AG08396 (cell line): ENCODE measurements around the gene POTEH.
"Not testable (repeated sequence)": the region's sequence is repeated elsewhere in the genome, so short reads cannot be mapped to it uniquely, and the experiment has no call there.

Source experiments
- DNase-seq: peaks from one replicate; pipeline ENCODE4 v3.0.0; 2012; ENCODE audit warnings: low spot score, mixed read lengths

The POTEH gene

DNA sequence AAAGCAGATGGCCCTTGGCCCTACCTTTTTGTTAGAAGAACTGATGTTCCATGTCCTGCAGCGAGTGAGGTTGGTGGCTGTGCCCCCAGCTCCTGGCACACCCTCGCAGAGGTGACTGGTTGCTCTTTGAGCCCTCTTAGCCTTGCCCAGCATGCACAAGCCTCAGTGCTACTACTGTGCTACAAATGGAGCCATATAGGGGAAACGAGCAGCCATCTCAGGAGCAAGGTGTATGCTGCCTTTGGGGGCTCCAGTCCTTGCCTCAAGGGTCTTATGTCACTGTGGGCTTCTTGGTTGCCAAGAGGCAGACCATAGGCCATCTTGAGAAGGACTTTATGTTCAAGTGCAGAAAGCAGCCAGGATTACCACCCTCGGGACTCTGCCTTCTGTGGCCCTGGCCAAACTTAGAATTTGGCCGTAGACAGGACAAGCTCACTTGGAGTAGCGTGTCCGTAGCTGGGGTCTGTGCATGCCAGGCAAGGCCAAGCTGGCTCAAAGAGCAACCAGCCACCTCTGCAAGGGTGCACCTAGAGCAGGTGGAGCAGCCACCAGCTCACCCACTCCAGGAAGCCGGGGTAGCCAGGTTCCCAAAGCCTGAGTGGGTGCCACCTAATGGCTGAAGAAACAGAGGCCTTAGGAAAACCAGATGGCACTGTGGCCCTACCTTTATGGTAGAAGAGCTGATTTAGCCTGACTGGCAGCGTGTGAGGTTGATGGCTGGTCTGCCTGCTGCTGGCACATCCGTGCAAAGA, 48.5 kb downstream of the POTEH start:
- not testable (repeated sequence) for DNase-seq

DNA sequence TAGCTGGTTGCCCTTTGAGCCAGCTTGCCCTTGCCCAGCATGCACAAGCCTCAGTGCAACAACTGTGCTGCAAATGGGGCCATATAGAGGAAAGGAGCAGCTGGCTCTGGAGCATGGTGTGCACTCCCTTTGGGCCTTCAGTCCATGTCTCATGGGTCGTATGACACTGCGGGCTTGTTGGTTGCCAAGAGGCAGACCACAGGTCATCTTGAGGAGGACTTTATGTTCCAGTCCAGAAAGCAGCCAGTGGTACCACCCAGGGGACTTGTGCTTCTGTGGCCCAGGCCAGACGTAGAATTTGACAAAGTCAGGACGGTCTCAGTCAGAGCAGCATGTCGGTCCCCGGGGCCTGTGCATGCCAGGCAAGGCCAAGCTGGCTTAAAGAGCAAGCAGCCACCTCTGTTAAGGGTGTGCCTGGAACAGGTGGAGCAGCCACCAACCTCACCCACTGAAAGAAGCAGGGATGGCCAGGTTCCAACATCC, 49.1 kb downstream of the POTEH start:
- DNase-seq: not testable (repeated sequence)

DNA sequence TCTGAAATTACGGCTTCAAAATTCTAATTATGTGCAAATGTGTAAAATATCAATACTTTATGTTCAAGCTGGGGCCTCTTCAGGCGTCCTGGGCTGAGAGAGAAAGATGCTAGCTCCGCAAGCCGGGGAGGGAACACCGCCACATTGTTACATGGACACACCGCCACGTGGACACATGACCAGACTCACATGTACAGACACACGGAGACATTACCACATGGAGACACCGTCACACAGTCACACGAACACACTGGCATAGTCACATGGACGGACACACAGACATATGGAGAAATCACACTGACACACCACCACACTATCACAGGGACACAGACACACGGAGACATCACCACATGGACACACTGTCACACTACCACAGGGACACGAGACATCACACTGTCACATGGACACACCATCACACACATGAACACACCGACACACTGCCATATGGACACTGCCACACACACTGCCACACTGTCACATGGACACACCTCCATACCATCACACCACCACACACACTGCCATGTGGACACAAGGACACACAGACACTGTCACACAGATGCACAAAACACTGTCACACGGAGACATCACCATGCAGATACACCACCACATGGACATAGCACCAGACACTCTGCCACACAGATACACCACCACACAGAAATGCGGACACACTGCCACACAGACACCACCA, 58.0 kb downstream of the POTEH start:
- DNase-seq: not testable (repeated sequence)

DNA sequence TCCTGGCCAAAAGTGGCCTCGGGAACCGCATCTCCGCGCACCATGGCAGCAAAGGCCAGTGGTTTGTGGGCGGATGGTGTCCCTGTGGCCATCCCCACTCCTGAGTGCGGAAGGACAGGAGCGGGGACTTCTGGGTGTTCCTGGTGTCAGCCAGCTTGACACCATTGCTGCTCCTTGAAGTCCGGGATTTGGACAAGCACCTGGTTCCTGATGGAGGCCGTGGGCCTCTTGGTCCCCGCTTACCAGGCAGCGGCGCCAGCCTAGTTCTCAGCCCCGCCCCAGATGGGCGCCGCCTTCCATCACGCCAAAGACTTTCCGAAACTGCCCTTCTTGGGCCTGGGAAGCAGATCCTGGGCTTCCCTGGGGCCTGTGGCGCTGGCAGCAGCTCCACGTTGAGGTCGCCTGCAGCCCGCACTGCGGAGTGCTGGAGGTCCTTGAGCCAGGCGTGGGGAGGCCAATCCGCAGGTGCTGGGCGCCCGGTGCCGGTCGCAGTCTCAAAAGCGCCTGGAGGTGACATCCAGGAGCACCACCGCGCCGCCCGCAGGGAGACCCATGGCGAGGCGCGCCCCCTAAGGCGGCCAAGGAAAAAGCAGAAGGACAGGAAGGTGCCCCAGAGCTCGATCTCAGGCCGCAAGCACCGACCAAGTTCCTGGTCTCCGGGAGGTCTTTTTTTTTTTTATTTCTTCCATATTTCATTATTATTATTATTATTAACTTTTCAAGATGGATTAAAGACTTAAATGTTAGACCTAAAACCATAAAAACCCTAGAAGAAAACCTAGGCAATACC, 59.5 kb downstream of the POTEH start:
- not testable (repeated sequence) for DNase-seq

DNA sequence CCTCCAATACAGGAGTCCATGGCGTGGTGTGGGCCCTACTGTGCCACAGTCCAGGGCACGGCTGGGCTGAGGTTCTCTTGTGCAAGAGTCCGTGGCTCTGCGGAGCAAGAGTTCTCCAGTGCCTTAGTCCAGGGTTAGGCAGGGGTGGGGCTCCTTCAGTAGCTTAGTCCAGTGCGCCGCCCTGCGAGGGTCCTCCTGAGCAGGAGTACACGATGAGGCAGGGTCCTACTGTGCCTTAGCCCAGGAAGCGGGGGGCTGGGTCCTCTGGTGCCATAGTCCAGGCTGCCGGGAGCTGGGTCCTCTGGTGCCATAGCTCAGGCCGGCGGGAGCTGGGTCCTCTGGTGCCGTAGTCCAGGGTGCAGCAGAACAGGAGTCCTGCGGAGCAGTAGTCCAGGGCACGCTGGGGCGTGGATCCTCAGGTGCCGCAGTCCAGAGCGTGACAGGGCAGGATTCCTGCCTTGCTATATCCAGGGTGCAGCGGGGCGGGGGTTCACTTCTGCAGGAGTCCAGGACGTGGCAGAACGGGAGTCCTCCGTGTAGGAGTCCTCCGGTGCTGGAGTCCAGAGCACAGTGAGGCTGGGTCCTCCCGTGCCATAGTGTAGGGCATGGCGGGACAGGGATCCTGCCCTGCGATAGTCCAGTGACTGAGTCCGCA, 69.7 kb downstream of the POTEH start:
- DNase-seq: not testable (repeated sequence)

DNA sequence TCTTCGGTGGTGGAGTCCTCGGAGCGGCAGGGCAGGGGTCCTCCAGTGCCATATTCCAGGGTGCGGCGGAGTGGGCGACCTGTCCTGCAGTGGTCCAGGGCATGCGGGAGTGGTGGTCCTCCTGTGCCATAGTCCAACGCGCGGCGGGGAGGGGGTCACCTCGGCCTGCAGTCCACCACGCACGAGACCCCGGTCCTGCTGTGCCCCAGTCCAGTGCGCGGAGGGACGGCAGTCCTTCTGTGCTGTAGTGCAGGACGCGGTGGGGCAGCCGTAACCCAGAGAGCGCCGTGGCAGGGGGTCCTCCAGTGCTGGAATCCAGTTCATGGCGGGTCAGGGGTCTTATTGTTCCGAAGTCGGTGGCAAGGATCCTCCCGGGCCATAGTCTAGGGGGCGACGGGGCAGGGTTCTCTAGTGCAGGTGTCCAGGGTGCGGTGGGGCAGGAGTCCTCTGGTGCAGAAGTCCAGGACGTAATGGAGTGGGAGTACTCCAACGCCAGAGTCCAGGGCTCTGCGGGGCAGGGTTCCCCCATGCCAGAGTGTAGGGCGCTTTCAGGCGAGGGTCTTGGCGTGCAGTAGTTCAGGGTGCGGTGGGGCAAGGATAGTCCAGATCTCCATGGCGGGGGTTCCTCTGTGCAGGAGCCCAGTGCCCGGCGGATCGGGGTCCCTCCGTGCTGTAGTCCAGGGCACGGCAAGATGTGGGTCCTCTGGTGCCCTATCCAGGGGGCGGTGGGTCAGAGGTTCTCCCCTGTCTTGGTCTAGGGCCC, 70.7 kb downstream of the POTEH start:
- not testable (repeated sequence) for DNase-seq

DNA sequence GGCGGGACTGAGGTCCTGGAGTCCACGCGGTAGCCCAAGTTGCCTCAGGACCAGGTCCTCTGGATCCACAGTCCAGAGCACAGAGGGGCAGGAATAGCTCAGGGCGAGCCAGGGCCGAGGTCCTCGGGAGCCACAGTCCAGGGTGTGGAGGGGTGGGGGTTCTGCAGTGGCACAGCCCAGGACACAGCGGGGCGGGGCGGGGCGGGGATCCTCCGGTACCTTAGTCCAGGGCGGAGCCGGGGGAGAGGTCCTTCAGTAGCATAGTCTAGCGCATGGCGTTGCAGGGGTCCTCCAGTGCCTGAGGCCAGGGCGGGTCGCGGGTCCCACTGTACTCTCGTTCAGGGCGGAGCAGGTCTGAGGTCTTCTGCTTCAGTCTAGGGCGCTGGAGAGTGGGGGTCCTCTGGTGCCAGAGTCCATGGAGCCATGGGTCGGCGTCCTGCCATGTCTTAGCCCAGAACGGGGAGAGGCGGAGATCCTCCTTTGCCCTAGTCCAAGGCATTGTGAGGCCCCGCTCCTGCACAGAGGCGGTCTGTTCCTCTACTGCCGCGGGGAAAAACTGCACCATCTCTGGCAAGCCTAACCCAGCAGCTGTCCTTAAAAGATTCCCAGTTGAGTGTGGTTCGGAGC, 71.4 kb downstream of the POTEH start:
- DNase-seq: not testable (repeated sequence)

DNA sequence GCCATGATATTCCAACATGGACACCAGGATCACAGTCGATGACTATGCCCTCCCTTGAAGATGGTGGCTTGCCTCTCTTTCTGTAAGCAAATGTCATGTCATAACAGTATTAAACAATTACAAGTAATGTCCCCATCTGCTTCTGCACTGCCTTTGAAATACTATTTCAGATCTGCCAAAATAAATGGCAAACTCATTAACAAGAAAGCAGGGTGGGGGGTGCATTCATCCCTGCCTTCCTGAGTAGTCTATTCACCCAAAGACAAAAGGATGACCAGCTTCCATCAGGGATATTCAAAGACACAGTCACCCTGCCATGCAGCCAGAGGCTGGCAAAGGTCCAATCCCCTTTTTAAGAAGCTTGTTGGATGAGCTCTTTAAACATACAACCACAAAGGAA, 73.7 kb downstream of the POTEH start:
- not testable (repeated sequence) for DNase-seq
